ENCODE measurements around the gene CTNNA3. TPM values are rescaled to one million over a fixed set of nuclear protein-coding genes. Genes with fewer than 3 reads are reported as not detected.

Gene CTNNA3
- total RNA-seq, 1 experiment from 2014 or later: 0.32 TPM

- H3K9me3 ChIP-seq (ENCODE audit: control insufficient read depth in 1 of 2, insufficient read depth in 1 of 2, low read depth in 1 of 2, low read length in 2 of 2): no peaks in the 10 kb centered on the region
- H3K4me1 ChIP-seq (ENCODE audit: control insufficient read depth in 1 of 2, insufficient read depth in 2 of 2, low read length in 2 of 2): no peaks in the 10 kb centered on the region; a peak in 1 of 4 replicates
- no peak overlapping the region for H2AFZ ChIP-seq (ENCODE audit: low read depth, low read length, poor library complexity, severe bottlenecking)
- H3K79me2 ChIP-seq (ENCODE audit: insufficient read depth, low read length): no peaks in the 10 kb centered on the region
- H3K27ac ChIP-seq (ENCODE audit: low read depth, low read length): no peak overlapping the region
- TF ChIP-seq TCF7L2 (IDR thresholded peaks at IDR 0.05; ENCODE audit: borderline replicate concordance, extremely low read depth, insufficient read depth, insufficient read length) (no peak), ZBTB33 (IDR thresholded peaks at IDR 0.05; ENCODE audit: extremely low read depth, insufficient replicate concordance, low read length) (no peak), YY1 (IDR thresholded peaks at IDR 0.05; ENCODE audit: extremely low read depth, insufficient replicate concordance, low read depth, low read length) (no peak), FOSL1 (IDR thresholded peaks at IDR 0.05; ENCODE audit: low read depth) (peak; percentile 32; the same call in 1 of the 2 replicates), SP1 (IDR thresholded peaks at IDR 0.05; ENCODE audit: low read depth) (no peak)
- DNase-seq (ENCODE audit: low read depth, low spot score): no peak
- no peaks in the 10 kb centered on the region for H3K9me2 ChIP-seq (ENCODE audit: insufficient read depth)
- no peak overlapping the region for H3K4me2 ChIP-seq (ENCODE audit: low read length)
- no TSS peak for BruUV-seq (replicated peaks)
- H3K4me3 ChIP-seq (replicated peaks in 1 of 2; ENCODE audit: low read depth in 1 of 2, low read length in 2 of 2): no peak overlapping the region
- H4K20me1 ChIP-seq (ENCODE audit: insufficient read depth): no peaks in the 10 kb centered on the region
- ChIA-PET CTCF (no interaction called here), POLR2A (no interaction called here), RAD21 (ENCODE audit: low non-redundant PET in 1 of 2, low total read pairs in 2 of 2, uncharacterized antibody in 2 of 2, unreplicated experiment in 2 of 2) (no interaction called here)
- intact Hi-C loops (cut with micrococcal nuclease): no loop called here
- no peaks in the 10 kb centered on the region for H3K36me3 ChIP-seq (ENCODE audit: control insufficient read depth in 1 of 2, insufficient read depth in 2 of 2, low read length in 2 of 2)
- ATAC-seq: no peak
- no peak overlapping the region for H3K9ac ChIP-seq (ENCODE audit: low read length)
- H3K27me3 ChIP-seq (ENCODE audit: insufficient read depth, low read length): no peaks in the 10 kb centered on the region
These were observed 1544.6 kb downstream of the CTNNA3 start for GRCh38 chr10:66151346-66151745.

- no TSS peak for BruUV-seq (replicated peaks)
- H3K4me2 ChIP-seq (ENCODE audit: low read length): no peak overlapping the region
- ChIA-PET RAD21 (ENCODE audit: low non-redundant PET in 1 of 2, low total read pairs in 2 of 2, uncharacterized antibody in 2 of 2, unreplicated experiment in 2 of 2) (no interaction called here), POLR2A (no interaction called here), CTCF (no interaction called here)
- DNase-seq (ENCODE audit: low read depth, low spot score) (no peak), ATAC-seq (no peak)
- H3K9me3 ChIP-seq (ENCODE audit: control insufficient read depth in 1 of 2, insufficient read depth in 1 of 2, low read depth in 1 of 2, low read length in 2 of 2): no peaks in the 10 kb centered on the region
- no peaks in the 10 kb centered on the region for H3K27me3 ChIP-seq (ENCODE audit: insufficient read depth, low read length)
- intact Hi-C loops (cut with micrococcal nuclease): no loop called here
- H3K4me1 ChIP-seq (ENCODE audit: control insufficient read depth in 1 of 2, insufficient read depth in 2 of 2, low read length in 2 of 2): no peaks in the 10 kb centered on the region; a peak in 1 of 4 replicates
- no peak overlapping the region for H3K4me3 ChIP-seq (replicated peaks in 1 of 2; ENCODE audit: low read depth in 1 of 2, low read length in 2 of 2)
- H3K9me2 ChIP-seq (ENCODE audit: insufficient read depth): no peaks in the 10 kb centered on the region
- no peaks in the 10 kb centered on the region for H4K20me1 ChIP-seq (ENCODE audit: insufficient read depth)
- no peak overlapping the region for H3K9ac ChIP-seq (ENCODE audit: low read length)
- no peaks in the 10 kb centered on the region for H3K79me2 ChIP-seq (ENCODE audit: insufficient read depth, low read length)
- H3K36me3 ChIP-seq (ENCODE audit: control insufficient read depth in 1 of 2, insufficient read depth in 2 of 2, low read length in 2 of 2): no peaks in the 10 kb centered on the region
- H2AFZ ChIP-seq (ENCODE audit: low read depth, low read length, poor library complexity, severe bottlenecking): no peak overlapping the region
- no peak overlapping the region for H3K27ac ChIP-seq (ENCODE audit: low read depth, low read length)
- TF ChIP-seq MAX (IDR thresholded peaks at IDR 0.05) (no peak), CTCF (IDR thresholded peaks at IDR 0.05 in 2 of 3, conservative IDR thresholded peaks at IDR 0.05 in 1 of 3; ENCODE audit: borderline replicate concordance in 1 of 3, insufficient read depth in 1 of 3, low read depth in 2 of 3, low read length in 2 of 3) (no peak), RAD21 (IDR thresholded peaks at IDR 0.05; ENCODE audit: low read depth) (no peak), ZBTB33 (IDR thresholded peaks at IDR 0.05; ENCODE audit: extremely low read depth, insufficient replicate concordance, low read length) (no peak), ZNF274 (IDR thresholded peaks at IDR 0.05; ENCODE audit: low read depth, low read length) (no peak), ATF3 (IDR thresholded peaks at IDR 0.05) (no peak), POLR2A (IDR thresholded peaks at IDR 0.05; ENCODE audit: borderline replicate concordance, extremely low read depth, insufficient read depth, insufficient read length) (no peak), EGR1 (IDR thresholded peaks at IDR 0.05; ENCODE audit: low read depth) (no peak), FOSL1 (IDR thresholded peaks at IDR 0.05; ENCODE audit: low read depth) (no peak)
These were observed 1547.7 kb downstream of the CTNNA3 start for GRCh38 chr10:66148312-66148711.
